ENCODE measurements around the gene CHI3L2.

GRCh38 chr1:111269825-111270406 is 42.4 kb downstream of the CHI3L2 start:
- TF ChIP-seq CBFB (CRISPR knock-in tag; IDR thresholded peaks at IDR 0.05) (no peak), NFIC (IDR thresholded peaks at IDR 0.05; ENCODE audit: low read length) (no peak), KDM1A (CRISPR knock-in tag; IDR thresholded peaks at IDR 0.05) (no peak), POLR2A (IDR thresholded peaks at IDR 0.05; ENCODE audit: insufficient read depth in 1 of 2, low read depth in 2 of 2, low read length in 2 of 2) (no peak), ZNF451 (CRISPR knock-in tag; IDR thresholded peaks at IDR 0.05) (no peak), CTCF (CRISPR knock-in tag; IDR thresholded peaks at IDR 0.05) (no peak), NFYB (CRISPR knock-in tag; IDR thresholded peaks at IDR 0.05) (no peak), FOXA3 (CRISPR knock-in tag; IDR thresholded peaks at IDR 0.05) (no peak)

All from HepG2 (cell line).